ENCODE data around the gene MRPS12.
A peak's percentile ranks its signal among the peaks of the same experiment; 100 is the strongest.

The MRPS12 gene

GRCh38 chr19:38942471-38943181 lies 11.9 kb downstream of the MRPS12 start:
- Histone ChIP-seq H3K4me3 (ENCODE audit: low read depth, low read length) (no peak overlapping the region), H3K27ac (ENCODE audit: extremely low read depth, low read depth, low read length) (no peak overlapping the region), H3K4me1 (ENCODE audit: control insufficient read depth, insufficient read depth, low read length) (no peaks in the 10 kb centered on the region), H3K36me3 (ENCODE audit: control insufficient read depth in 2 of 2, insufficient read depth in 1 of 2, low read length in 2 of 2) (peaks cover 31 to 53% of the 10 kb centered on the region in 2 experiments), H3K9me3 (ENCODE audit: control insufficient read depth, insufficient read depth, low read depth, low read length) (no peaks in the 10 kb centered on the region)
- ChIA-PET CTCF (interaction anchor here (0.6 to 7.1 kb wide), 3 partner anchors 12 to 244 kb away, joined by 5 to 60 read pairs (median 6); partner anchors contain the start of genes MRPS12 and SARS2), POLR2A (interaction anchor here (0.5 to 2.4 kb wide), 4 partner anchors 12 to 810 kb away, joined by 3 to 8 read pairs (median 6); partner anchors contain the start of genes MRPS12 and SARS2)
- TF ChIP-seq ZNF623 (tag by site-specific recombination; IDR thresholded peaks at IDR 0.05) (peak; percentile 91), ZNF366 (tag by site-specific recombination; conservative IDR thresholded peaks at IDR 0.05) (no peak), SCRT1 (tag by site-specific recombination; IDR thresholded peaks at IDR 0.05; ENCODE audit: borderline replicate concordance) (peak; percentile 88), SCRT2 (tag by site-specific recombination; IDR thresholded peaks at IDR 0.05) (peak; percentile 85), ZNF658 (tag by site-specific recombination; IDR thresholded peaks at IDR 0.05) (no peak), HIC1 (tag by site-specific recombination; IDR thresholded peaks at IDR 0.05) (no peak), ZFP3 (tag by site-specific recombination; IDR thresholded peaks at IDR 0.05; ENCODE audit: low read depth) (no peak), ZSCAN16 (tag by site-specific recombination; IDR thresholded peaks at IDR 0.05) (no peak)

GRCh38 chr19:38944981-38945506 lies 14.3 kb downstream of the MRPS12 start:
- Histone ChIP-seq H3K27ac (ENCODE audit: extremely low read depth, low read depth, low read length) (no peak overlapping the region), H3K36me3 (ENCODE audit: control insufficient read depth in 2 of 2, insufficient read depth in 1 of 2, low read length in 2 of 2) (peaks cover 44 to 68% of the 10 kb centered on the region in 2 experiments), H3K4me1 (ENCODE audit: control insufficient read depth, insufficient read depth, low read length) (no peaks in the 10 kb centered on the region), H3K9me3 (ENCODE audit: control insufficient read depth, insufficient read depth, low read depth, low read length) (no peaks in the 10 kb centered on the region), H3K4me3 (ENCODE audit: low read depth, low read length) (no peak overlapping the region)
- ChIA-PET POLR2A (interaction anchor here (0.6 to 2.4 kb wide), 2 partner anchors 15 to 383 kb away, joined by 4 to 8 read pairs; partner anchors contain the start of genes MRPS12 and SARS2), CTCF (interaction anchor here (7.1 kb wide), 1 partner anchor 14 kb away, joined by 60 read pairs; the partner anchor contains the start of genes MRPS12 and SARS2)
- TF ChIP-seq ZBTB6 (tag by site-specific recombination; IDR thresholded peaks at IDR 0.05) (peak; percentile 77), ZNF2 (tag by site-specific recombination; IDR thresholded peaks at IDR 0.05) (no peak), ZSCAN18 (tag by site-specific recombination; IDR thresholded peaks at IDR 0.05) (no peak)

- Histone ChIP-seq H3K9me3 (ENCODE audit: control insufficient read depth, insufficient read depth, low read depth, low read length) (no peaks in the 10 kb centered on the region), H3K36me3 (ENCODE audit: control insufficient read depth in 2 of 2, insufficient read depth in 1 of 2, low read length in 2 of 2) (peaks cover 48 to 71% of the 10 kb centered on the region in 2 experiments), H3K4me1 (ENCODE audit: control insufficient read depth, insufficient read depth, low read length) (no peaks in the 10 kb centered on the region), H3K27ac (ENCODE audit: extremely low read depth, low read depth, low read length) (0 out of 2 replicates have a peak overlapping the region, but pooled peaks have one; percentile 31), H3K4me3 (ENCODE audit: low read depth, low read length) (no peak overlapping the region)
- TF ChIP-seq SP3 (tag by site-specific recombination; IDR thresholded peaks at IDR 0.05), result peak; percentile 37; the same call in 1 of the 2 replicates
- TF ChIP-seq ZNF600 (tag by site-specific recombination; IDR thresholded peaks at IDR 0.05), result peak; percentile 72; the same call in 1 of the 2 replicates
- peak; percentile 70 for TF ChIP-seq KLF8 (tag by site-specific recombination; IDR thresholded peaks at IDR 0.05)
- TF ChIP-seq ZSCAN18 (tag by site-specific recombination; IDR thresholded peaks at IDR 0.05), result no peak
- 0 out of 2 replicates have a peak, but pooled peaks have one; percentile 16 for TF ChIP-seq KLF1 (tag by site-specific recombination; IDR thresholded peaks at IDR 0.05)
- peak; percentile 61 for TF ChIP-seq ZNF341 (tag by site-specific recombination; IDR thresholded peaks at IDR 0.05; ENCODE audit: low read depth)
- POLR2A ChIA-PET, result no interaction called here
- CTCF ChIA-PET, result interaction anchor here (1.2 to 7.1 kb wide), 3 partner anchors 13 to 31 kb away, joined by 3 to 60 read pairs (median 6); partner anchors contain the start of genes MRPS12 and SARS2
Measured at GRCh38 chr19:38945562-38946228, 15.0 kb downstream of the MRPS12 start.

Measured in HEK293 (cell line).